Astrocyte (in vitro differentiated cells and primary cell): Measurements from ENCODE around the gene KYNU. TPM values are rescaled to one million over a fixed set of nuclear protein-coding genes. Genes with fewer than 3 reads are reported as not detected.
A peak's percentile ranks its signal among the peaks of the same experiment; 100 is the strongest.

ENCODE experiments used
- DNase-seq: peaks from one replicate; pipeline ENCODE4 v3.0.0-alpha.2; 2010; ENCODE audit warnings: low read depth
- FAIRE-seq: peaks from 2 replicates; lab custom pipeline; 2011; peaks lifted over from hg19 to GRCh38; lab: Jason Lieb, UNC
- H2AFZ ChIP-seq: 2 replicates; pipeline ENCODE4 v1.6.0; 2012; ENCODE audit warnings: low read depth, low read length, inconsistent platforms
- H3K27ac ChIP-seq: 2 replicates; pipeline ENCODE4 v1.5.1; 2011; ENCODE audit warnings: low read depth, low read length, inconsistent platforms
- H3K27me3 ChIP-seq: 2 replicates; pipeline ENCODE4 v1.6.0; 2011; ENCODE audit warnings: low read length, inconsistent platforms; ENCODE audit not compliant: insufficient read depth
- H3K36me3 ChIP-seq: 2 replicates; pipeline ENCODE4 v1.5.1; 2011; ENCODE audit warnings: low read length, inconsistent platforms; ENCODE audit not compliant: insufficient read depth
- H3K4me1 ChIP-seq: 2 replicates; pipeline ENCODE4 v1.5.1; 2011; ENCODE audit warnings: low read length, inconsistent platforms; ENCODE audit not compliant: insufficient read depth
- H3K4me2 ChIP-seq: 2 replicates; pipeline ENCODE4 v1.6.0; 2012; ENCODE audit warnings: low read length, inconsistent platforms
- H3K4me3 ChIP-seq: 2 replicates; pipeline ENCODE4 v1.5.1; 2011; ENCODE audit warnings: low read depth, mild to moderate bottlenecking, low read length, inconsistent platforms; ENCODE audit not compliant: insufficient read depth
- H3K79me2 ChIP-seq: 2 replicates; pipeline ENCODE4 v1.6.0; 2012; ENCODE audit warnings: mild to moderate bottlenecking, low read length, inconsistent platforms; ENCODE audit not compliant: insufficient read depth
- H3K9ac ChIP-seq: 2 replicates; pipeline ENCODE4 v1.6.0; 2012; ENCODE audit warnings: mild to moderate bottlenecking, low read length, inconsistent platforms
- H3K9me3 ChIP-seq: 2 replicates; pipeline ENCODE4 v1.5.1; 2012; ENCODE audit warnings: low read depth, mild to moderate bottlenecking, low read length, inconsistent platforms; ENCODE audit not compliant: insufficient read depth
- H4K20me1 ChIP-seq: 2 replicates; pipeline ENCODE4 v1.6.0; 2012; ENCODE audit warnings: low read length, inconsistent platforms; ENCODE audit not compliant: insufficient read depth
- H3K27ac Mint-ChIP-seq: one replicate; pipeline ENCODE4 v1.8.0; 2021; ENCODE audit warnings: mild to moderate bottlenecking, mixed read lengths; ENCODE audit not compliant: unreplicated experiment
- H3K27me3 Mint-ChIP-seq: one replicate; pipeline ENCODE4 v1.8.0; 2021; ENCODE audit warnings: low read depth, mixed read lengths; ENCODE audit not compliant: unreplicated experiment
- H3K36me3 Mint-ChIP-seq: one replicate; pipeline ENCODE4 v1.8.0; 2021; ENCODE audit warnings: low read depth, mixed read lengths; ENCODE audit not compliant: unreplicated experiment
- H3K4me1 Mint-ChIP-seq: one replicate; pipeline ENCODE4 v1.8.0; 2021; ENCODE audit warnings: low read depth, mixed read lengths; ENCODE audit not compliant: unreplicated experiment
- H3K4me3 Mint-ChIP-seq: one replicate; pipeline ENCODE4 v1.8.0; 2021; ENCODE audit warnings: mild to moderate bottlenecking, moderate library complexity, mixed read lengths; ENCODE audit not compliant: unreplicated experiment
- H3K9me3 Mint-ChIP-seq: one replicate; pipeline ENCODE4 v1.8.0; 2021; ENCODE audit warnings: mild to moderate bottlenecking, mixed read lengths; ENCODE audit not compliant: unreplicated experiment
- EZH2 ChIP-seq: IDR thresholded peaks from 2 replicates; pipeline ENCODE4 v1.6.1; 2012; ENCODE audit warnings: mild to moderate bottlenecking, low read length, inconsistent platforms; ENCODE audit not compliant: insufficient read depth
- total RNA-seq: library from RNA; stranded (reverse); gene quantifications from 2 replicates; pipeline ENCODE4 v1.2.1, GENCODE V29; 2021
- TF ChIP-seq, protein P1 (sequence below): IDR thresholded peaks from 2 replicates; pipeline ENCODE4 v1.5.1; 2011; ENCODE audit warnings: low read depth, mild to moderate bottlenecking, inconsistent platforms, low read length, moderate library complexity; ENCODE audit not compliant: insufficient read depth

The KYNU gene
- total RNA-seq, 1 donor from 2014 or later = 1.2 TPM

DNA sequence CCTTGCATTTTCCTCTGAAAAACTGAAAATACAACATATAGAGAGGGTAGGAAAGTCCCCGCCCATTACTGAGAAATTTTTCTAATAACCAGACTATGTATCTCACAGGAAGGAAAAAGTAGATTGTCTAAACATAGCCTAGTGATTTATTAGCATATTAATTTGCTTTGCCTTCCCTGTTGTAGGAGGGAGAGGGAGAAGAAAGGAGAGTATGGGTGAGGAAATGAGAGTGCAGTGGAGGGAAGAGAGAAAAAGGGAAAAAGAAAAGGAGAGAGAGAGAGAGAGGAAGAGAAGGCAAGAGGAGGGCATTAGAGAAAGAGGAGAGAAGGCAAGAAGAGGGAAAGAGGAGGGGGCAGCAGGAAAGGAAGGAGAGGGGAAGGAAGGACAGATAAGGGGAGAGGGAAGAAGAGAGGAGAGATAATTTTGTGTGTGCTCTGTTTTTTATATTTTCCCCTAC is 3.6 kb upstream of the KYNU start:
- Mint-ChIP-seq H3K4me1 (peaks cover 17% of the 10 kb centered on the region), H3K36me3 (no peaks in the 10 kb centered on the region), H3K9me3 (no peaks in the 10 kb centered on the region), H3K27ac (peak overlapping the region; percentile 90), H3K4me3 (no peak overlapping the region), H3K27me3 (no peaks in the 10 kb centered on the region)
- DNase-seq (no peak), FAIRE-seq (no peak)
- TF ChIP-seq, protein P1, sequence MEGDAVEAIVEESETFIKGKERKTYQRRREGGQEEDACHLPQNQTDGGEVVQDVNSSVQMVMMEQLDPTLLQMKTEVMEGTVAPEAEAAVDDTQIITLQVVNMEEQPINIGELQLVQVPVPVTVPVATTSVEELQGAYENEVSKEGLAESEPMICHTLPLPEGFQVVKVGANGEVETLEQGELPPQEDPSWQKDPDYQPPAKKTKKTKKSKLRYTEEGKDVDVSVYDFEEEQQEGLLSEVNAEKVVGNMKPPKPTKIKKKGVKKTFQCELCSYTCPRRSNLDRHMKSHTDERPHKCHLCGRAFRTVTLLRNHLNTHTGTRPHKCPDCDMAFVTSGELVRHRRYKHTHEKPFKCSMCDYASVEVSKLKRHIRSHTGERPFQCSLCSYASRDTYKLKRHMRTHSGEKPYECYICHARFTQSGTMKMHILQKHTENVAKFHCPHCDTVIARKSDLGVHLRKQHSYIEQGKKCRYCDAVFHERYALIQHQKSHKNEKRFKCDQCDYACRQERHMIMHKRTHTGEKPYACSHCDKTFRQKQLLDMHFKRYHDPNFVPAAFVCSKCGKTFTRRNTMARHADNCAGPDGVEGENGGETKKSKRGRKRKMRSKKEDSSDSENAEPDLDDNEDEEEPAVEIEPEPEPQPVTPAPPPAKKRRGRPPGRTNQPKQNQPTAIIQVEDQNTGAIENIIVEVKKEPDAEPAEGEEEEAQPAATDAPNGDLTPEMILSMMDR = no peak
- TF ChIP-seq EZH2 = no peak
- no peaks in the 10 kb centered on the region for H3K27me3 ChIP-seq
- H2AFZ ChIP-seq = peak overlapping the region; percentile 35
- no peaks in the 10 kb centered on the region for H4K20me1 ChIP-seq
- no peaks in the 10 kb centered on the region for H3K9me3 ChIP-seq
- no peaks in the 10 kb centered on the region for H3K36me3 ChIP-seq
- H3K79me2 ChIP-seq = no peaks in the 10 kb centered on the region
- peaks cover 11% of the 10 kb centered on the region for H3K4me1 ChIP-seq
- peak overlapping the region; percentile 71 for H3K9ac ChIP-seq
- H3K4me2 ChIP-seq = peak overlapping the region; percentile 62
- H3K27ac ChIP-seq = peak overlapping the region; percentile 79
- no peak overlapping the region for H3K4me3 ChIP-seq

DNA sequence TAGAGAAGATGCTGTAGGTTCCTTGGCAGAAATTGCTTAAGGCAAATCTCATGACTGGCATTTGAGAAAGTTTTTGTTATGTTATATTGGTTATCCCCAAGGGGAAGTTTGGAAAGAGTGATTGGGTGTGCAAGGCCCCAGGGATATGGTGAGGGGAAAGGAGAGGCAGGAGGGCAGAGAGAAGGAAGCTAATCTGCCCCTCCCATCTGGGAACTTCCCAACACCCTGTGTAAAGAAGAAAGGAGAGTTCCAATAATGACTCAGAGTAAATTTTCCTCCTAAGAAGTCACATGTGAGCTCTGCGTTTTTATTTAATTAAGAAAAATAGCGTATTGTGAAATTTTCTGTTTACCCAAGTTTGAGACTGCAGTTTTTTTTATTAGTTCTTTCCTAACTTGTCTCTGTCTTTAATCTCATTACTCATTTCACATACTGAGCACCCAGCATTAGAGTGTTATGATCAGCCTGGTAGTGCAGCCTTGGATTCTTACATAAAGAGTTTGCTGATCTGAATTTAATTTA is 3.1 kb upstream of the KYNU start:
- Histone ChIP-seq H3K27ac (peak overlapping the region; percentile 79), H3K9ac (peak overlapping the region; percentile 71), H3K4me3 (no peak overlapping the region), H3K4me2 (peak overlapping the region; percentile 62), H4K20me1 (no peaks in the 10 kb centered on the region), H3K79me2 (no peaks in the 10 kb centered on the region), H3K36me3 (no peaks in the 10 kb centered on the region), H3K9me3 (no peaks in the 10 kb centered on the region), H3K4me1 (peaks cover 11% of the 10 kb centered on the region), H2AFZ (peak overlapping the region; percentile 35), H3K27me3 (no peaks in the 10 kb centered on the region)
- Mint-ChIP-seq H3K4me1 (peaks cover 17% of the 10 kb centered on the region), H3K36me3 (no peaks in the 10 kb centered on the region), H3K27ac (peak overlapping the region; percentile 90), H3K4me3 (no peak overlapping the region), H3K27me3 (no peaks in the 10 kb centered on the region), H3K9me3 (no peaks in the 10 kb centered on the region)
- no peak for TF ChIP-seq EZH2
- TF ChIP-seq, protein P1 = no peak
- FAIRE-seq = no peak
- peak; percentile 81 for DNase-seq

DNA sequence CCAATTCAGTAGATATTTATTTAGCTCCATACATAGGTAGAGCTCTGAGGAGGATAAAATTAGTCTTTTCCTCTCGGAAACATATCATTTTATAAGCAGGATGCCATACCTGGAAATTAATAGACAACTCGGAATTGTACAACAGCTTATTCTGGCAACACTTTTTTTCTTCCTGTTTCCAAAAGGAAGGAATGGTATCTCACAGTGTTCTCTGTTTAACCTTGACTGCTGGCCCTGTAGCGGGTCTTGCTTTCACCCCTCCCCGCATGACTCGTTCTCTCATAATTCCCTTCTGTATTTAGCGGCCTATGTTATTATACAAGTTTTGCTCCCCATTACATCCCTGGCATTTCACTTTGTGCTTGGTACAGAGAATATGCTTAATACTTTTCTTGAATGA is 2.5 kb upstream of the KYNU start:
- Mint-ChIP-seq H3K4me1 (peaks cover 18% of the 10 kb centered on the region), H3K36me3 (no peaks in the 10 kb centered on the region), H3K4me3 (no peak overlapping the region), H3K27ac (no peak overlapping the region), H3K9me3 (no peaks in the 10 kb centered on the region), H3K27me3 (no peaks in the 10 kb centered on the region)
- peaks cover 11% of the 10 kb centered on the region for H3K4me1 ChIP-seq
- no peak overlapping the region for H3K9ac ChIP-seq
- no peaks in the 10 kb centered on the region for H4K20me1 ChIP-seq
- FAIRE-seq (no peak), DNase-seq (no peak)
- no peak overlapping the region for H2AFZ ChIP-seq
- H3K36me3 ChIP-seq = no peaks in the 10 kb centered on the region
- H3K4me3 ChIP-seq = no peak overlapping the region
- no peak for TF ChIP-seq EZH2
- TF ChIP-seq, protein P1 = no peak
- no peak overlapping the region for H3K4me2 ChIP-seq
- H3K9me3 ChIP-seq = no peaks in the 10 kb centered on the region
- H3K27ac ChIP-seq = peak overlapping the region; percentile 79
- H3K79me2 ChIP-seq = no peaks in the 10 kb centered on the region
- no peaks in the 10 kb centered on the region for H3K27me3 ChIP-seq
